Stomach (tissue), 9 donors: ENCODE results near the gene SOST. TPM values are rescaled to one million over a fixed set of nuclear protein-coding genes. Genes with fewer than 3 reads are reported as not detected.
"Not testable (repeated sequence)": the region's sequence is repeated elsewhere in the genome, so short reads cannot be mapped to it uniquely, and the experiment has no call there.

ENCODE experiments used
- DNase-seq, 2 donors: peaks; one replicate each; pipeline versions ENCODE4 v3.0.0 to v3.0.0-alpha.2; 2013 to 2019
- H3K27ac ChIP-seq, 5 donors: fragments of 200-600 bp in 4 of 5; sonication (generic) in 4 of 5; one replicate each; pipeline ENCODE4 v1.5.1; 2013 to 2019; ENCODE audit warnings: mild to moderate bottlenecking in 1 of 5, moderate library complexity in 1 of 5
- H3K27me3 ChIP-seq, 3 donors: fragments of 200-600 bp; sonication (generic); one replicate each; pipeline ENCODE4 v1.5.1; 2017 to 2019; ENCODE audit warnings: mixed run types in 1 of 3
- H3K36me3 ChIP-seq, 4 donors: fragments of 200-600 bp; sonication (generic); 1 replicate in 3 of 4; 2 replicates in 1 of 4; pipeline ENCODE4 v1.5.1; 2016 to 2019
- H3K4me1 ChIP-seq, 4 donors: fragments of 200-600 bp; sonication (generic); one replicate each; pipeline ENCODE4 v1.5.1; 2016 to 2019
- H3K4me3 ChIP-seq, 4 donors: fragments of 200-600 bp; sonication (generic) in 3 of 4; one replicate each; pipeline ENCODE4 v1.5.1; 2016 to 2019; ENCODE audit warnings: mild to moderate bottlenecking in 1 of 4
- H3K9me3 ChIP-seq, 4 donors: fragments of 200-600 bp; sonication (generic); one replicate each; pipeline ENCODE4 v1.5.1; 2016 to 2019
- EP300 ChIP-seq: sonication (generic); formaldehyde crosslinking; IDR thresholded peaks from one replicate; pipeline ENCODE4 v1.6.1; 2017; ENCODE audit warnings: antibody characterized with exemption
- POLR2A ChIP-seq, 4 donors: fragments of 450-650 bp; IDR thresholded peaks; one replicate each; pipeline ENCODE4 v1.6.1; 2016; ENCODE audit warnings: antibody characterized with exemption in 4 of 4, control low read depth in 2 of 4, mild to moderate bottlenecking in 1 of 4, moderate library complexity in 1 of 4
- POLR2AphosphoS5 ChIP-seq, 3 donors: sonication (generic); formaldehyde crosslinking; IDR thresholded peaks; one replicate each; pipeline ENCODE4 v1.6.1; 2016; ENCODE audit warnings: antibody characterized with exemption in 3 of 3
- WGBS, 5 donors: extraction: QIAGEN DNeasy Blood & Tissue Kit in 3 of 5; methylation state at CpG; one replicate each; pipeline versions ENCODE4 v1.1.5 to v1.1.7; 2013 to 2018; 5-methylcytosine and 5-hydroxymethylcytosine counted together
- intact Hi-C: fragments of 100-400 bp; cut with DNase I; formaldehyde crosslinking; loops from one replicate; pipeline ENCODE4 v1.15.1; 2023; ENCODE audit warnings: low total_unique reads
- polyA plus RNA-seq, 3 donors: library from polyadenylated mRNA; stranded (reverse); fragments of 200-250 nt; gene quantifications; one replicate each; pipeline ENCODE4 v1.2.3, GENCODE V29; 2013
- total RNA-seq, 5 donors: library from RNA; depleted of rRNA; stranded (reverse); fragments of >200 nt; gene quantifications; one replicate each; pipeline versions ENCODE4 v1.1.0 to v1.2.3, GENCODE V29; 2014 to 2016
- TF ChIP-seq, protein P1 (sequence below), 7 experiments: fragments of 450-650 bp in 4 of 7; fragments of 200-600 bp in 3 of 7; sonication (generic) in 3 of 7; IDR thresholded peaks; one replicate each; pipeline ENCODE4 v1.5.1; 2016 to 2019; ENCODE audit warnings: antibody characterized with exemption in 7 of 7, control low read depth in 2 of 7, mild to moderate bottlenecking in 1 of 7
- donor health status: healthy with polysubstance abuse.
- donor health status: Bipolar disorder and iron deficiency.
- donor health status: healthy.

SOST gene
- total and polyA plus RNA-seq, 8 donors, result not detected

DNA sequence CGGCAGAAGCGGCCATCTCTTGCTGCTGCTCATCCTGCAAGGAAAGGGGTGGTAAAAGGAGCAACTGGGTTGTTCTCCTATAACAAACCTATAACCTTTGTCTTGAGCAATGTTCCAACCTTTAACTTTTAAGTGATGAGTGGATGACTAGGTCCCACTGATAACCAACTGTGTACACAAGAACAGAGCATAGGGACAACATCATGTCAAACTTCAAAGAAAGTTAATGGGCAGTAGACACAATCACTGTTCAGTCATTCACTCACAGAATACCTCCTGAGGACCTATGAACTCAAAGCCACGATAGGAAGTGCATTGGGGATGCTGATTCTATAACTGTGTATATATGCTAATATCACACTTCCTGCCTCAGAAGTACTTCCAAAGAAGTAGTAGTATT is 43.3 kb upstream of the SOST start:
- intact Hi-C loops, result no loop called here
- Histone ChIP-seq H3K4me3 (no peak overlapping the region), H3K27me3 (no peaks in the 10 kb centered on the region), H3K36me3 (peaks cover 0 to 31% (median 17%) of the 10 kb centered on the region in 4 donors), H3K27ac (no peak overlapping the region), H3K9me3 (no peaks in the 10 kb centered on the region), H3K4me1 (no peaks in the 10 kb centered on the region)
- WGBS, 5 donors, result 70 to 83% (median 78%) methylated on average over 3 of the region's 3 CpGs
- TF ChIP-seq POLR2AphosphoS5 (IDR thresholded peaks at IDR 0.05), result no peak
- no peak for TF ChIP-seq POLR2A (IDR thresholded peaks at IDR 0.05)
- DNase-seq, result no peak

GRCh38 chr17:43800736-43801135 is 42.1 kb upstream of the SOST start:
- TF ChIP-seq, protein P1, sequence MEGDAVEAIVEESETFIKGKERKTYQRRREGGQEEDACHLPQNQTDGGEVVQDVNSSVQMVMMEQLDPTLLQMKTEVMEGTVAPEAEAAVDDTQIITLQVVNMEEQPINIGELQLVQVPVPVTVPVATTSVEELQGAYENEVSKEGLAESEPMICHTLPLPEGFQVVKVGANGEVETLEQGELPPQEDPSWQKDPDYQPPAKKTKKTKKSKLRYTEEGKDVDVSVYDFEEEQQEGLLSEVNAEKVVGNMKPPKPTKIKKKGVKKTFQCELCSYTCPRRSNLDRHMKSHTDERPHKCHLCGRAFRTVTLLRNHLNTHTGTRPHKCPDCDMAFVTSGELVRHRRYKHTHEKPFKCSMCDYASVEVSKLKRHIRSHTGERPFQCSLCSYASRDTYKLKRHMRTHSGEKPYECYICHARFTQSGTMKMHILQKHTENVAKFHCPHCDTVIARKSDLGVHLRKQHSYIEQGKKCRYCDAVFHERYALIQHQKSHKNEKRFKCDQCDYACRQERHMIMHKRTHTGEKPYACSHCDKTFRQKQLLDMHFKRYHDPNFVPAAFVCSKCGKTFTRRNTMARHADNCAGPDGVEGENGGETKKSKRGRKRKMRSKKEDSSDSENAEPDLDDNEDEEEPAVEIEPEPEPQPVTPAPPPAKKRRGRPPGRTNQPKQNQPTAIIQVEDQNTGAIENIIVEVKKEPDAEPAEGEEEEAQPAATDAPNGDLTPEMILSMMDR (IDR thresholded peaks at IDR 0.05), result no peak
- TF ChIP-seq EP300 (no peak), POLR2AphosphoS5 (IDR thresholded peaks at IDR 0.05) (no peak), POLR2A (IDR thresholded peaks at IDR 0.05) (no peak)
- no peak for DNase-seq
- Histone ChIP-seq H3K27me3 (no peaks in the 10 kb centered on the region), H3K36me3 (peaks cover 0 to 26% (median 14%) of the 10 kb centered on the region in 4 donors), H3K4me1 (no peaks in the 10 kb centered on the region), H3K27ac (no peak overlapping the region), H3K9me3 (no peaks in the 10 kb centered on the region), H3K4me3 (no peak overlapping the region)
- 84 to 94% (median 91%) methylated on average over 3 of the region's 3 CpGs for WGBS, 5 donors
- intact Hi-C loops, result no loop called here

DNA sequence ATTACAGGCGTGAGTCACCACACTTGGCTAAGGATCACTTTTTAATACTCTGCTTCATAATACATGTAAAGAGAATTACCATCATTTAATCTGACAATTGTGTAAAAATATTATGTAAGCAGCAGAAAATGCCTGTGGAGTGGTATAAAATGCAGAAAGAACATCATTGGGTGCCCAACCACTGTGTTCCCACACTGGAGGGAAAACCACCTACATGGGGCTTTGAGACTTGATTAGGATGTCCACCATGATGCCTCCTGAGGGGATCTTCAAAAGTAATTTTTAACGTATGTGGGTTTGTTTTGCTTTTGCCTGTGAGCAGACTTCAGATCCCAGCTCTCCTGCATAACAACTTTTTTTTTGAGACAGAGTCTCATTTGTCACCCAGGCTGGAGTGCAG is 40.5 kb upstream of the SOST start:
- Histone ChIP-seq H3K27me3 (no peaks in the 10 kb centered on the region), H3K27ac (no peak overlapping the region), H3K4me3 (no peak overlapping the region), H3K9me3 (no peaks in the 10 kb centered on the region), H3K36me3 (peaks cover 0 to 23% (median 13%) of the 10 kb centered on the region in 4 donors), H3K4me1 (no peaks in the 10 kb centered on the region)
- intact Hi-C loops, result no loop called here
- DNase-seq, result no peak
- WGBS, 5 donors, result 77 to 87% (median 83%) methylated on average over 2 of the region's 2 CpGs
- no peak for TF ChIP-seq EP300
- TF ChIP-seq POLR2AphosphoS5 (IDR thresholded peaks at IDR 0.05), result no peak
- no peak for TF ChIP-seq POLR2A (IDR thresholded peaks at IDR 0.05)
- TF ChIP-seq, protein P1 (IDR thresholded peaks at IDR 0.05), result no peak

DNA sequence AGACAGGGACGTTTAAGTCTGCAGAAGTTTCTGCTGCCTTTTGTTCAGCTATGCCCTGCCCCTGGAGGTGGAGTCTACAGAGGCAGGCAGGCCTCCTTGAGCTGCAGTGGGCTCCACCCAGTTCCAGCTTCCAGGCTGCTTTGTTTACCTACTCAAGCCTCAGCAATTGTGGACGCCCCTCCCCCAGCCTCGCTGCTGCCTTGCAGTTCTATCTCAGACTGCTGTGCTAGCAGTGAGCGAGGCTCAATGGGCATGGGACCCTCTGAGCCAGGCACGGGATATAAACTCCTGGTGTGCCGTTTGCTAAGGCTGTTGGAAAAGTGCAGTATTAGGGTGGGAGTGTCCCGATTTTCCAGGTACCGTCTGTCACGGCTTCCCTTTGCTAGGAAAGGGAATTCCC is 39.4 kb upstream of the SOST start:
- intact Hi-C loops, H3K27ac ChIP-seq, H3K4me3 ChIP-seq, H3K9me3 ChIP-seq, H3K27me3 ChIP-seq, H3K4me1 ChIP-seq: not testable (repeated sequence)
- DNase-seq, result peak in 1 of 2 donors; percentile 72
- 58 to 79% (median 63%) methylated on average over 6 to 9 of the region's 9 CpGs for WGBS, 5 donors
- peaks cover 0 to 15% (median 10%) of the 10 kb centered on the region in 4 donors for H3K36me3 ChIP-seq

DNA sequence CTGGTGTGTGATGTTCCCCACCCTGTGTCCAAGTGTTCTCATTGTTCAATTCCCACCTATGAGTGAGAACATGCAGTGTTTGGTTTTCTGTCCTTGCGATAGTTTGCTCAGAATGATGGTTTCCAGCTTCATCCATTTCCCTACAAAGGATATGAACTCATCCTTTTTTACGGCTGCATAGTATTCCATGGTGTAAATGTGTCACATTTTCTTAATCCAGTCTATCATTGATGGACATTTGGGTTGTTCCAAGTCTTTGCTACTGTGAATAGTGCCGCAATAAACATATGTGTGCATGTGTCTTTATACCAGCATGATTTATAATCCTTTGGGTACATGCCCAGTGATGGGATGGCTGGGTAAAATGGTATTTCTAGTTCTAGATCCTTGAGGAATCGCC is 34.1 kb upstream of the SOST start:
- H3K27ac ChIP-seq, H3K9me3 ChIP-seq, intact Hi-C loops, H3K4me3 ChIP-seq, H3K36me3 ChIP-seq, DNase-seq, H3K4me1 ChIP-seq, H3K27me3 ChIP-seq: not testable (repeated sequence)
- WGBS, 5 donors, result 80 to 92% (median 89%) methylated on average over 4 of the region's 4 CpGs

- Histone ChIP-seq H3K27ac (no peak overlapping the region), H3K9me3 (no peaks in the 10 kb centered on the region), H3K27me3 (peaks cover 0 to 7% (median 0%) of the 10 kb centered on the region in 3 donors), H3K36me3 (no peaks in the 10 kb centered on the region), H3K4me3 (no peak overlapping the region), H3K4me1 (no peaks in the 10 kb centered on the region)
- intact Hi-C loops, result no loop called here
- 6 to 12% (median 9%) methylated on average over 3 of the region's 3 CpGs for WGBS, 5 donors
- TF ChIP-seq POLR2AphosphoS5 (IDR thresholded peaks at IDR 0.05) (peak in 1 of 3 donors; percentile 24), EP300 (no peak), POLR2A (IDR thresholded peaks at IDR 0.05) (no peak)
- TF ChIP-seq, protein P1 (IDR thresholded peaks at IDR 0.05), result no peak
- DNase-seq, result peak in 1 of 2 donors; percentile 66
Measured at GRCh38 chr17:43791589-43791988, 33.0 kb upstream of the SOST start.
